ENCODE results near the gene ACER3.
"Not testable (repeated sequence)": the region's sequence is repeated elsewhere in the genome, so short reads cannot be mapped to it uniquely, and the experiment has no call there.

Gene ACER3

GRCh38 chr11:76860539-76861475 lies at the start of gene ACER3:
Gene ACER3, plus strand, starts transcription at chr11:76860918. Its CDS starts 59 bp downstream, at chr11:76860977.
- peak; percentile 99 for DNase-seq (ENCODE audit: low spot score)

GRCh38 chr11:76811259-76811658 lies 49.5 kb upstream of the ACER3 start:
- no peak for DNase-seq (ENCODE audit: low spot score)

GRCh38 chr11:76814414-76814813 lies 46.3 kb upstream of the ACER3 start:
- DNase-seq (ENCODE audit: low spot score): no peak

DNA sequence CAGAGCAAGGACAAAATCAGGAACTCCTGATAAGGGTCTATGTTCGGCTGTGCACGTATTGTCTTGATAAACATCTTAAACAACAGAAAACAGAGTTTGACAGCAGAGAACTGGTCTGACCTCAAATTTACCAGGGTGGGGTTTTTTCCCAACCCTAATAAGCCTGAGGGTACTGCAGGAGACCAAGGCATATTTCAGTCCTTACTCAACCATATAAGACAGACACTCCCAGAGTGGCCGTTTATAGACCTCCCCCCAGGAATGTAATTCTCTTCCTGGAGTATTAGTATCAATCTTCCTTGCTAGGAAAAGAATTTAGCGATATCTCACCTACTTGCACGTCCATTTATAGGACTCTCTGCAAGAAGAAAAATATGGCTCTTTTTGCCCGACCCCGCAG lies 45.0 kb upstream of the ACER3 start:
- not testable (repeated sequence) for DNase-seq (ENCODE audit: low spot score)

- DNase-seq (ENCODE audit: low spot score): no peak
Observed at GRCh38 chr11:76820184-76820566, 40.5 kb upstream of the ACER3 start.

DNA sequence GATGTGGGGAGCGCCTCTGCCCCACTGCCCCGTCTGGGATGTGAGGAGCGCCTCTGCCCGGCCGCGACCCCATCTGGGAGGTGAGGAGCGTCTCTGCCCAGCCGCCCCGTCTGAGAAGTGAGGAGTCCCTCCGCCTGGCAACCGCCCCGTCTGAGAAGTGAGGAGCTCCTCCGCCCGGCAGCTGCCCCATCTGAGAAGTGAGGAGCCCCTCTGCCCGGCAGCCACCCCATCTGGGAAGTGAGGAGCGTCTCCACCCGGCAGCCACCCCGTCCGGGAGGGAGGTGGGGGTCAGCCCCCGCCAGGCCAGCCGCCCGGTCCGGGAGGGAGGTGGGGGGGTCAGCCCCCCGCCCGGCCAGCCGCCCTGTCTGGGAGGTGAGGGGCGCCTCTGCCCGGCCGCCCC lies 39.3 kb upstream of the ACER3 start:
- DNase-seq (ENCODE audit: low spot score): not testable (repeated sequence)

DNA sequence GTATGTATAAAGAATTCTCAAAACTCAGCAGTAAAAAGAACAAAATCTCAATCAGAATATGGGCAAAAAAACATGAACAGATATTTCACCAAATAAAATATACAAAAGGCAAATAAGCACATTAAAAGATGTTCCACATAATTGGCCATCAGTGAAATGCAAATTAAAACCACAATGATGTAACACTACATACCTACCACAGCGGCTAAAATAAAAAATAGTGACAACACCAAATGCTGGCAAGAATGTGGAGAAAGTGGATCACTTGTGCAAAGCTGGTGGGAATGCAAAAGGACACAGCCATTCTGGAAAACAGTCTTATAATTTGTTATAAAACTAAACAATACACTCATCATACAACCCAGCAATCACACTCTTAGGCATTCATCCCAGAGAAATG lies 38.3 kb upstream of the ACER3 start:
- no peak for DNase-seq (ENCODE audit: low spot score)

DNA sequence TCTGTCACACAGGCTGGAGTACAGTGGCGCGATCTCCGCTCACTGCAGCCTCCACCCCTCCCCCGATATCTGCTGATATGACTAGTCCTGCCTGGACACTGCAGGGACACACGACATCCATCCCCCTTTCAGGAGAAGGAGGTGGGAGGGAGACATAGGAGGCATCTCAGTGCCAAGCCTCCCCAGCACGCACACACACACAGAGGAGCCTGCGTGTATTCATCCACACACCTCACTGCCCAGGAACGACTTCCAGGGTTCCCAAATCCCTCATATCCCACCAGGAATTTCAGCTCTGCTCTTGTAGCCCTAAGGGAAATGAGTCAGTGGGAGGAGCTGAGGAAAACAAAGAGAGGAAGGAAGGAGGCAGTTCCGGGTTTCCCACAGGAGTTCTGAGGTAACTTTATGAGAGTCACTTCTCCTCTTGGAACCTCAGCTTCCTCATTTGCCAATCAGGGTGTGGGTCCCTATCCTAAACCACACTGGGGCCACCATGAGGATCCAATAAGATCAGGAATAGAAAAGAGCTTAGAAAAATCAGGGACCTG lies 37.2 kb upstream of the ACER3 start:
- DNase-seq (ENCODE audit: low spot score): no peak

DNA sequence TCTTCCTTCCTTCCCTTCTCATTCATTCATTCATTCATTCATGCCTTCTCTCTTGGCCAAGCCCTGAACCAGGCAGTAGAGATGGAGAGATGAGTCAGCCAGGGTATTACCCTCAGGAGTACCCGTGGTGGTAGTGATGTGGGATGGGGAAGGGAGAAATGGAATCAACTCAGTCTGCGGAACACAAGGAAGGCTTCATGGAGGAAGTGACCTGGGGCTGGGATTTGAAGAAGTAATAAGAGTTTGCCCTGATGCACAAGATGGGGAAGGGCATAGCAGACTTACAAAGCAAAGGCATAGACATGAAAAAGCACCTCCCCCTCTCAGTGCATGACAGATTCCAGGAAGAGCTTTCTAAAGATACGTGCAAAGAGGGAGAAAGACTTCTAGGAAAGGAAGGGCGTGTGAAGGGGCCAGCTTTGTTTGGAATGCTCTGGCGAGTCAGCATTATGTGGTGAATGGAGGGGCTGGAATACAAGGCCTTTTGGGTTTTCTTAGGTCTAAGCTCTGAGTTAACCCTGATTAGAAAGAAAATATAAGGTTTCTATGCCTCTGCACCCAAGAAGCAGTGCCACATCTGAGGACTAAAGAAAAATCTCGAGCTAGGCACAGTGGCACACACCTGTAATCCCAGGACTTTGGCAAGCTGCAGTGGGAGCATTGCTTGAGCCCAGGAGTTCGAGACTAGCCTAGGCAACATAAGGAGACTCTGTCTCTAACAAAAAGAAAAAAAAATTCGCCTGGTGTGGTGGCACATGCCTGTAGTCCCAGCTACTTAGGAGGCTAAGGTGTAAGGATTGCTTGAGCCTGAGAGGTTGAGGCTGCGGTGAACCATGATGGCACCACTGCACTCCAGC lies 36.4 kb upstream of the ACER3 start:
- DNase-seq (ENCODE audit: low spot score): no peak

- DNase-seq (ENCODE audit: low spot score): no peak
Observed at GRCh38 chr11:76824980-76825725, 35.6 kb upstream of the ACER3 start.

DNA sequence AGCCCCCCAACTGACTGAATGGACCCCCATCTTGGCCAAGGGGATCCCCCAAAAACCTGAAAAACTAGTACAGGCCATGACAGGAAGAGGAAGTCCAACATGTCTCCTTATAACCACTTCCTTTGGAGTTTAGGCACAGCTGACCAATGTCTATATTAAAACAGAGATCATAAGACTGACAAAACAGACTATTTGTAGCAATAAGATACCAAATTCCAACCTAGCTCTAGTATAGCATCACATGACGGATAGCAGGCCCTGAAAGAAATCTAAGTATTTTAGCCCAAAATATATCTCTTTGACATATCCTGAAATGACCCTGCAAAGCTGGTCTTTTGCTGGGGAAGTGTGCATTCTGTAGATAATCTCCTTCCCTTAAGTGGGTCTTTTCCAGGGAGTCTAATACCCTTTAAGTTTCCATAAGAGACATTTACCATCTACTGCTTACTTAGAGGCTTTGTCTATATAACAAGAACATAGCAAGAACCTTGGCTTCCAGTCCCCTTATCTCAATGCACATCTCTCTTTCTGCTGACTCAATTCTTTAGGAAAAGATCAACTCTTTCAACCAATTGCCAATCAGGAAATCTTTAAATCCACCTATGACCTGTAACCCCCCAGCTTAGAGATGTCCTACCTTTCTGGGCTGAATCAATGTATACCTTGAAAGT lies 34.9 kb upstream of the ACER3 start:
- no peak for DNase-seq (ENCODE audit: low spot score)

DNA sequence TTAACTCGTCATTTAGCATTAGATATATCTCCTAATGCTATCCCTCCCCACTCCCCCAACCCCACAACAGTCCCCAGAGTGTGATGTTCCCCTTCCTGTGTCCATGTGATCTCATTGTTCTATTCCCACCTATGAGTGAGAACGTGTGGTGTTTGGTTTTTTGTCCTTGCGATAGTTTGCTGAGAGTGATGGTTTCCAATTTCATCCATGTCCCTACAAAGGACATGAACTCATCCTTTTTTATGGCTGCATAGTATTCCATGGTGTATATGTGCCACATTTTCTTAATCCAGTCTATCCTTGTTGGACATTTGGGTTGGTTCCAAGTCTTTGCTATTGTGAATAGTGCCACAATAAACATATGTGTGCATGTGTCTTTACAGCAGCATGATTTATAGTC lies 34.2 kb upstream of the ACER3 start:
- DNase-seq (ENCODE audit: low spot score): not testable (repeated sequence)

- not testable (repeated sequence) for DNase-seq (ENCODE audit: low spot score)
Observed at GRCh38 chr11:76827005-76827404, 33.7 kb upstream of the ACER3 start.

DNA sequence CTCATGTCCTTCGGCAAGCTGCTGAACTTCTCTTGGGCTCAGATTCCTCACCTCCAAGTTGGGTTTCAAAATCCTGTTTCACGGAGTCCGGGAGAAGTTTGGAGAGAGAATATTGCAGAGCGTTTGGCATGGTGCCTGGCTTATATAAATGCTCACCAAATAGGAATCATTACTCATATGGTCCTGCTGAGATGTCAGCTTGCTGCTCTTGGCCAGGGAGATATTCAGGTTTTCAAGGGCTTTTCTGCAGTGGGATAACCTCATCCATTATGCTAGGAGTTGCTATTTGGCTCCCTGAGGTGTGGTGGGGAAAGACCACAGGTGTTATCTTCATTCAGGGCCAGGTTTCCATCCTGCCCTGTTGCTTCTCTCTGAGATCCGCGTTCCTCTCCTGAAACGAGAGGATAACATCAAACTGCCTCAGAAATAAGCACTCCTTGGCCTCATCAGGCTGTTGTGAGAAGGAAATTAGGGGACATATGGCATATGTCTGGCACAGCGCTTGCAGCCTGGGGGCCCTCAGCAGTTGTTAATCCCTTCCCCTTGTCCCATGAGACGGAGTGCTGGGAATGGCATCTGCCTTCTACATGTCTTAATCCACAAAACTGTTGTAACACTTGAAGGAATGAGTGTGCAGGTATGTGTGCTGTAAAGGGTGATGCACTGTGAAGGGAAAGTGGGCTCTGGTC lies 29.9 kb upstream of the ACER3 start:
- DNase-seq (ENCODE audit: low spot score): no peak

- no peak for DNase-seq (ENCODE audit: low spot score)
Observed at GRCh38 chr11:76831686-76832310, 28.9 kb upstream of the ACER3 start.

GRCh38 chr11:76832361-76832760 lies 28.4 kb upstream of the ACER3 start:
- DNase-seq (ENCODE audit: low spot score): no peak

DNA sequence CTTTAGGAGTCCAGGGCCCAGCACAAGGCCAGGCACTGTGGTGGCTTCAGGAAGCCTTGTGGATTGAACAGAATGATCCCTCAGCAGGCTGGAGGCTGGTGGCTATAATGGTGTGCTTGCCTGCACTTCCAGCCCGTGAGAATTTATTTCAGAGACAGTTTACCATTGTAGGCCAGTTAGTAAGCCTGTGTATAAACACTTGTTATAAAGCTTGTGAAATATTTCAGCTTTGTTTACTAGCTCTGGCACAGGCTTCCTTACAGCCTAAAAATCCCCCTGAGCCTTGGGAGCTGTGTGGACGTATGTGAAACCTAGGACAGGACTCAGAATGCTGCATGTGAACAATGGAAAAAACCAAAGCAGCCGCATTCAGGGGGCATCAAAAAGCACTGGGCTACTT lies 26.6 kb upstream of the ACER3 start:
- DNase-seq (ENCODE audit: low spot score): no peak

DNA sequence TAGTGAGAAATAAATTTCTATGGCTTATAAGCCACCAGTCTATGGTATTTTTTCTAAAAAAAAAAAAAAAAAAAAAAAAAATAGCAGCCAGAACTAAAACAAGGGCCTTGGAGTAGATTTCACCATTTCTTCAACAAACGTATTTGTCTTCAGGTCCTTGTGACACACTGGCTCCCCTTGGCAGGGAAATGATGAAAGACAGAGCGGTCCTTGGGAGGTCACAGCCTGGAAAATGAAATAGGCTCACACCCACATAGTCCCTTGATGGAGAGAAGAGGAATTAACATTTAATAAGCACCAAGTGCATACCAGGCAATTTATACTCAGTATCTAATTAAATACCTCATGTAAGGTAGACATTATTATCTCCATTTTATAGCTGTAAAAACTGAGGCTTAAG lies 25.7 kb upstream of the ACER3 start:
- DNase-seq (ENCODE audit: low spot score): no peak

- DNase-seq (ENCODE audit: low spot score): peak; percentile 70
Observed at GRCh38 chr11:76835928-76836612, 24.6 kb upstream of the ACER3 start.

Data from GM03348 (cell line).